ENCODE data around the gene CTRB1. TPM values are rescaled to one million over a fixed set of nuclear protein-coding genes. Genes with fewer than 3 reads are reported as not detected.

The CTRB1 gene
- total and polyA plus RNA-seq, 2 of the 13 experiments (the other 11 are each of a cell fraction or from before 2014, with no cell fraction given): not detected

GRCh38 chr16:75238132-75238852, 19.5 kb downstream of the CTRB1 start (continued):
- TF ChIP-seq ZBTB4 (CRISPR knock-in tag; IDR thresholded peaks at IDR 0.05; ENCODE audit: borderline replicate concordance) (peak; percentile 99), ZNF564 (CRISPR knock-in tag; IDR thresholded peaks at IDR 0.05) (peak; percentile 85; the same call in 1 of the 2 replicates), SKIL (CRISPR knock-in tag; IDR thresholded peaks at IDR 0.05; ENCODE audit: borderline replicate concordance) (peak; percentile 78; the same call in 1 of the 2 replicates), ZNF740 (CRISPR knock-in tag; IDR thresholded peaks at IDR 0.05) (no peak), DPF2 (CRISPR knock-in tag; IDR thresholded peaks at IDR 0.05; ENCODE audit: borderline replicate concordance, low read depth) (peak; percentile 86), ZBTB38 (CRISPR knock-in tag; IDR thresholded peaks at IDR 0.05) (peak; percentile 16; the same call in 1 of the 2 replicates), PRMT3 (CRISPR knock-in tag; IDR thresholded peaks at IDR 0.05; ENCODE audit: borderline replicate concordance, low read depth) (0 out of 2 replicates have a peak, but pooled peaks have one; percentile 52), MED13 (CRISPR knock-in tag; IDR thresholded peaks at IDR 0.05) (0 out of 2 replicates have a peak, but pooled peaks have one; percentile 14), ZBTB34 (CRISPR knock-in tag; IDR thresholded peaks at IDR 0.05) (peak; percentile 85), ELF3 (CRISPR knock-in tag; IDR thresholded peaks at IDR 0.05) (peak; percentile 33; the same call in 1 of the 2 replicates), ZNF691 (CRISPR knock-in tag; IDR thresholded peaks at IDR 0.05; ENCODE audit: borderline replicate concordance, low read depth) (0 out of 2 replicates have a peak, but pooled peaks have one; percentile 37), REPIN1 (CRISPR knock-in tag; IDR thresholded peaks at IDR 0.05; ENCODE audit: borderline replicate concordance, low read depth) (no peak; the same call in 1 of the 2 replicates), NCOA2 (CRISPR knock-in tag; IDR thresholded peaks at IDR 0.05) (peak; percentile 79), MAF1 (CRISPR knock-in tag; IDR thresholded peaks at IDR 0.05; ENCODE audit: borderline replicate concordance) (no peak)
- TF ChIP-seq, protein P1, sequence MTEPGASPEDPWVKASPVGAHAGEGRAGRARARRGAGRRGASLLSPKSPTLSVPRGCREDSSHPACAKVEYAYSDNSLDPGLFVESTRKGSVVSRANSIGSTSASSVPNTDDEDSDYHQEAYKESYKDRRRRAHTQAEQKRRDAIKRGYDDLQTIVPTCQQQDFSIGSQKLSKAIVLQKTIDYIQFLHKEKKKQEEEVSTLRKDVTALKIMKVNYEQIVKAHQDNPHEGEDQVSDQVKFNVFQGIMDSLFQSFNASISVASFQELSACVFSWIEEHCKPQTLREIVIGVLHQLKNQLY (CRISPR knock-in tag; IDR thresholded peaks at IDR 0.05): peak; percentile 47; the same call in 1 of the 2 replicates
